GM12891 (cell line): ENCODE measurements around the gene ADGRL3.

Source experiments
- POLR2A ChIP-seq: IDR thresholded peaks from 2 replicates; pipeline ENCODE4 v1.6.1; 2011; ENCODE audit warnings: low read depth, low read length, control low read depth
- POLR2AphosphoS5 ChIP-seq: IDR thresholded peaks from 2 replicates; pipeline ENCODE4 v1.6.1; 2011; ENCODE audit warnings: low read depth, low read length, control low read depth
- POU2F2 ChIP-seq: IDR thresholded peaks from 2 replicates; pipeline ENCODE4 v1.6.1; 2011; ENCODE audit warnings: low read depth, mild to moderate bottlenecking, control low read depth, low read length, moderate library complexity
- TAF1 ChIP-seq: IDR thresholded peaks from 2 replicates; pipeline ENCODE4 v1.6.1; 2011; ENCODE audit warnings: low read depth, low read length, control low read depth

- TF ChIP-seq POLR2A (no peak), TAF1 (no peak), POLR2AphosphoS5 (no peak), POU2F2 (no peak)
Observed at GRCh38 chr4:61583696-61584095, 383.6 kb downstream of the ADGRL3 start.
